HepG2 (cell line): ENCODE measurements around the gene SRBD1. TPM values are rescaled to one million over a fixed set of nuclear protein-coding genes. Genes with fewer than 3 reads are reported as not detected.
A peak's percentile ranks its signal among the peaks of the same experiment; 100 is the strongest.

Experiments used
- AGO1 ChIP-seq: fragments of 200-400 bp; formaldehyde crosslinking; IDR thresholded peaks from 2 replicates; pipeline ENCODE4 v1.6.1; 2017; ENCODE audit warnings: mild to moderate bottlenecking, low read depth, low read length, moderate library complexity; ENCODE audit not compliant: poor library complexity, severe bottlenecking
- HDAC1 ChIP-seq: sonication (generic); formaldehyde crosslinking; IDR thresholded peaks from 2 replicates; pipeline ENCODE4 v1.5.1; 2020; ENCODE audit warnings: mild to moderate bottlenecking, missing genetic modification reagents
- NPAS2 ChIP-seq: sonication (generic); formaldehyde crosslinking; IDR thresholded peaks from 2 replicates; pipeline ENCODE4 v1.8.0; 2022; ENCODE audit warnings: mild to moderate bottlenecking, missing genetic modification reagents, borderline replicate concordance
- PAX8 ChIP-seq: sonication (generic); formaldehyde crosslinking; IDR thresholded peaks from 2 replicates; pipeline ENCODE4 v1.8.0; 2022; ENCODE audit warnings: mild to moderate bottlenecking, missing genetic modification reagents, borderline replicate concordance
- SMARCC2 ChIP-seq: fragments of 450-650 bp; IDR thresholded peaks from 2 replicates; pipeline ENCODE4 v1.6.1; 2017; ENCODE audit warnings: antibody characterized with exemption, mild to moderate bottlenecking
- ZBTB21 ChIP-seq: sonication (generic); formaldehyde crosslinking; IDR thresholded peaks from 2 replicates; pipeline ENCODE4 v1.4.0; 2020; ENCODE audit warnings: missing genetic modification reagents
- ZKSCAN5 ChIP-seq: sonication (generic); formaldehyde crosslinking; IDR thresholded peaks from 2 replicates; pipeline ENCODE4 v1.5.1; 2020; ENCODE audit warnings: mild to moderate bottlenecking, missing genetic modification reagents
- ZMYM4 ChIP-seq: sonication (generic); formaldehyde crosslinking; IDR thresholded peaks from 2 replicates; pipeline ENCODE4 v1.8.1; 2023; ENCODE audit warnings: mild to moderate bottlenecking, missing genetic modification reagents
- ZNF431 ChIP-seq: sonication (generic); formaldehyde crosslinking; IDR thresholded peaks from 2 replicates; pipeline ENCODE4 v1.9.0; 2022; ENCODE audit warnings: missing genetic modification reagents, low read depth, mild to moderate bottlenecking, borderline replicate concordance
- ZNF432 ChIP-seq: sonication (generic); formaldehyde crosslinking; IDR thresholded peaks from 2 replicates; pipeline ENCODE4 v1.5.0; 2020; ENCODE audit warnings: missing genetic modification reagents, mild to moderate bottlenecking, borderline replicate concordance
- ZNF816 ChIP-seq: sonication (generic); formaldehyde crosslinking; IDR thresholded peaks from 2 replicates; pipeline ENCODE4 v1.8.0; 2022; ENCODE audit warnings: missing genetic modification reagents, mild to moderate bottlenecking, borderline replicate concordance
- polyA plus RNA-seq, 8 experiments: library from polyadenylated mRNA; depleted of rRNA in 3 of 8; stranded (reverse) in 7 of 8; unstranded in 1 of 8; fragments of >200 nt; fragmentation: Illumina TruSeq in 4 of 8; extraction: Trizol in 4 of 8; gene quantifications; 2 replicates each; pipeline versions ENCODE4 v1.2.1 to v1.2.3, GENCODE V29; 2011 to 2016; ENCODE audit warnings: low read depth in 4 of 8, missing spikeins in 1 of 8, mixed read lengths in 1 of 8; ENCODE audit not compliant: insufficient read depth in 1 of 8
- total RNA-seq, 5 experiments: library from RNA; depleted of rRNA; stranded (reverse); fragments of >200 nt; fragmentation: Illumina TruSeq; extraction: Trizol; gene quantifications; 2 replicates each; pipeline ENCODE4 v1.2.3, GENCODE V29; 2016; ENCODE audit warnings: low read depth in 1 of 5
- TF ChIP-seq, protein P1 (sequence below): IDR thresholded peaks from 2 replicates; pipeline ENCODE4 v1.6.1; 2016; ENCODE audit warnings: mild to moderate bottlenecking, missing biosample characterization, missing genetic modification reagents
- TF ChIP-seq, protein P2 (sequence below): IDR thresholded peaks from 2 replicates; pipeline ENCODE4 v1.6.1; 2016; ENCODE audit warnings: missing compliant biosample characterization, missing genetic modification reagents, borderline replicate concordance
- TF ChIP-seq, protein P3 (sequence below): sonication (generic); formaldehyde crosslinking; IDR thresholded peaks from 2 replicates; pipeline ENCODE4 v1.4.0; 2020; ENCODE audit warnings: missing genetic modification reagents
- TF ChIP-seq, protein P4 (sequence below): sonication (generic); formaldehyde crosslinking; IDR thresholded peaks from 2 replicates; pipeline ENCODE4 v1.4.0; 2020; ENCODE audit warnings: missing genetic modification reagents
- TF ChIP-seq, protein P5 (sequence below): sonication (generic); formaldehyde crosslinking; IDR thresholded peaks from 2 replicates; pipeline ENCODE4 v1.4.0; 2020; ENCODE audit warnings: missing genetic modification reagents
- TF ChIP-seq, protein P6 (sequence below): sonication (generic); formaldehyde crosslinking; IDR thresholded peaks from 2 replicates; pipeline ENCODE4 v1.5.1; 2020; ENCODE audit warnings: mild to moderate bottlenecking, missing genetic modification reagents, moderate library complexity

Gene SRBD1
- total and polyA plus RNA-seq, 2 of the 13 experiments (the other 11 are each of a cell fraction or from before 2014, with no cell fraction given), result 3.2 to 23.9 TPM

DNA sequence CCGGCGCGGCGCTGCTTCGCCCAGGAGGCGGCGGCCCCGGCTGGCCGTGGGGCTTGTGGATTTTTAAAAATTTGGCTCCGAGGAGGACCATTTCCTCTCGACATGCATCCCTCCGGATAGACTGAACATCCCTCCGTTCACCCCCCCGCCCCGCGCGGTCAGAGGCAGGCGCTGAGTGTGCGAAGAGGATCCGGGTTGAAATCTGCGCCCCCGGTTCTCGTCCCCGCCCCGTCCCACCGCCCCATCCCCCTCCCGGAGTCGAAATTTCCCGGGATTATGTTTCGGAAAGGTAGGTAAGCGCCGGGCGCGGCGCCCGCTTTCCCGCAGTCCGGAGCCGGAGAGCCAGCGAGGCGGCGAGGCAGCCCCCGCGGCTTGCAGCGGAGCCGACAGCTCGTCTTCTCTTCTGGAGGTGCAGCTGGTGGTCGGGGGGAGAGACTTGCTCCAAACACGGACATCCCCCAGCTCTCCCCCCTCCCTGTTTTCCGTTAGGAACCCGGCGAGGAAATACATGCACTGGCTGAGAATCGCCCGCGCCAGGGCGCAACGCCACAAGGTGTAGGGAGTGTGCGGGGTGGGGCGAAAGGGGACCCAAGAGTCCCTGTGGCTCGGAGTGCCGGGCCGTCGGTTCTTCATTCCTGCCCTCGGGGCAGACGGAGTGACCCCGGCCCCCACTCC, 40.5 kb upstream of the SRBD1 start, which contains the start of gene PRKCE (continued):
- TF ChIP-seq, protein P1, sequence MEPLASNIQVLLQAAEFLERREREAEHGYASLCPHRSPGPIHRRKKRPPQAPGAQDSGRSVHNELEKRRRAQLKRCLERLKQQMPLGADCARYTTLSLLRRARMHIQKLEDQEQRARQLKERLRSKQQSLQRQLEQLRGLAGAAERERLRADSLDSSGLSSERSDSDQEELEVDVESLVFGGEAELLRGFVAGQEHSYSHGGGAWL, result no peak
- TF ChIP-seq, protein P2, sequence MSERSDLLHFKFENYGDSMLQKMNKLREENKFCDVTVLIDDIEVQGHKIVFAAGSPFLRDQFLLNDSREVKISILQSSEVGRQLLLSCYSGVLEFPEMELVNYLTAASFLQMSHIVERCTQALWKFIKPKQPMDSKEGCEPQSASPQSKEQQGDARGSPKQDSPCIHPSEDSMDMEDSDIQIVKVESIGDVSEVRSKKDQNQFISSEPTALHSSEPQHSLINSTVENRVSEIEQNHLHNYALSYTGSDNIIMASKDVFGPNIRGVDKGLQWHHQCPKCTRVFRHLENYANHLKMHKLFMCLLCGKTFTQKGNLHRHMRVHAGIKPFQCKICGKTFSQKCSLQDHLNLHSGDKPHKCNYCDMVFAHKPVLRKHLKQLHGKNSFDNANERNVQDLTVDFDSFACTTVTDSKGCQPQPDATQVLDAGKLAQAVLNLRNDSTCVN (CRISPR knock-in tag), result no peak
- no peak for TF ChIP-seq ZKSCAN5 (CRISPR knock-in tag)
- TF ChIP-seq AGO1, result peak; percentile 23
- no peak for TF ChIP-seq NPAS2 (CRISPR knock-in tag)
- no peak for TF ChIP-seq ZNF431 (CRISPR knock-in tag)
- no peak for TF ChIP-seq PAX8 (CRISPR knock-in tag)
- no peak for TF ChIP-seq ZBTB21 (CRISPR knock-in tag)
- no peak for TF ChIP-seq SMARCC2
- no peak for TF ChIP-seq ZNF432
- no peak for TF ChIP-seq ZMYM4 (CRISPR knock-in tag)
- no peak for TF ChIP-seq ZNF816 (CRISPR knock-in tag)
- TF ChIP-seq, protein P3, sequence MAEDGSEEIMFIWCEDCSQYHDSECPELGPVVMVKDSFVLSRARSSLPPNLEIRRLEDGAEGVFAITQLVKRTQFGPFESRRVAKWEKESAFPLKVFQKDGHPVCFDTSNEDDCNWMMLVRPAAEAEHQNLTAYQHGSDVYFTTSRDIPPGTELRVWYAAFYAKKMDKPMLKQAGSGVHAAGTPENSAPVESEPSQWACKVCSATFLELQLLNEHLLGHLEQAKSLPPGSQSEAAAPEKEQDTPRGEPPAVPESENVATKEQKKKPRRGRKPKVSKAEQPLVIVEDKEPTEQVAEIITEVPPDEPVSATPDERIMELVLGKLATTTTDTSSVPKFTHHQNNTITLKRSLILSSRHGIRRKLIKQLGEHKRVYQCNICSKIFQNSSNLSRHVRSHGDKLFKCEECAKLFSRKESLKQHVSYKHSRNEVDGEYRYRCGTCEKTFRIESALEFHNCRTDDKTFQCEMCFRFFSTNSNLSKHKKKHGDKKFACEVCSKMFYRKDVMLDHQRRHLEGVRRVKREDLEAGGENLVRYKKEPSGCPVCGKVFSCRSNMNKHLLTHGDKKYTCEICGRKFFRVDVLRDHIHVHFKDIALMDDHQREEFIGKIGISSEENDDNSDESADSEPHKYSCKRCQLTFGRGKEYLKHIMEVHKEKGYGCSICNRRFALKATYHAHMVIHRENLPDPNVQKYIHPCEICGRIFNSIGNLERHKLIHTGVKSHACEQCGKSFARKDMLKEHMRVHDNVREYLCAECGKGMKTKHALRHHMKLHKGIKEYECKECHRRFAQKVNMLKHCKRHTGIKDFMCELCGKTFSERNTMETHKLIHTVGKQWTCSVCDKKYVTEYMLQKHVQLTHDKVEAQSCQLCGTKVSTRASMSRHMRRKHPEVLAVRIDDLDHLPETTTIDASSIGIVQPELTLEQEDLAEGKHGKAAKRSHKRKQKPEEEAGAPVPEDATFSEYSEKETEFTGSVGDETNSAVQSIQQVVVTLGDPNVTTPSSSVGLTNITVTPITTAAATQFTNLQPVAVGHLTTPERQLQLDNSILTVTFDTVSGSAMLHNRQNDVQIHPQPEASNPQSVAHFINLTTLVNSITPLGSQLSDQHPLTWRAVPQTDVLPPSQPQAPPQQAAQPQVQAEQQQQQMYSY, result no peak
- no peak for TF ChIP-seq HDAC1
- TF ChIP-seq, protein P4, sequence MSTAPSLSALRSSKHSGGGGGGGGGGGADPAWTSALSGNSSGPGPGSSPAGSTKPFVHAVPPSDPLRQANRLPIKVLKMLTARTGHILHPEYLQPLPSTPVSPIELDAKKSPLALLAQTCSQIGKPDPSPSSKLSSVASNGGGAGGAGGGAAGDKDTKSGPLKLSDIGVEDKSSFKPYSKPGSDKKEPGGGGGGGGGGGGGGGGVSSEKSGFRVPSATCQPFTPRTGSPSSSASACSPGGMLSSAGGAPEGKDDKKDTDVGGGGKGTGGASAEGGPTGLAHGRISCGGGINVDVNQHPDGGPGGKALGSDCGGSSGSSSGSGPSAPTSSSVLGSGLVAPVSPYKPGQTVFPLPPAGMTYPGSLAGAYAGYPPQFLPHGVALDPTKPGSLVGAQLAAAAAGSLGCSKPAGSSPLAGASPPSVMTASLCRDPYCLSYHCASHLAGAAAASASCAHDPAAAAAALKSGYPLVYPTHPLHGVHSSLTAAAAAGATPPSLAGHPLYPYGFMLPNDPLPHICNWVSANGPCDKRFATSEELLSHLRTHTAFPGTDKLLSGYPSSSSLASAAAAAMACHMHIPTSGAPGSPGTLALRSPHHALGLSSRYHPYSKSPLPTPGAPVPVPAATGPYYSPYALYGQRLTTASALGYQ (CRISPR knock-in tag), result no peak
- TF ChIP-seq, protein P5, sequence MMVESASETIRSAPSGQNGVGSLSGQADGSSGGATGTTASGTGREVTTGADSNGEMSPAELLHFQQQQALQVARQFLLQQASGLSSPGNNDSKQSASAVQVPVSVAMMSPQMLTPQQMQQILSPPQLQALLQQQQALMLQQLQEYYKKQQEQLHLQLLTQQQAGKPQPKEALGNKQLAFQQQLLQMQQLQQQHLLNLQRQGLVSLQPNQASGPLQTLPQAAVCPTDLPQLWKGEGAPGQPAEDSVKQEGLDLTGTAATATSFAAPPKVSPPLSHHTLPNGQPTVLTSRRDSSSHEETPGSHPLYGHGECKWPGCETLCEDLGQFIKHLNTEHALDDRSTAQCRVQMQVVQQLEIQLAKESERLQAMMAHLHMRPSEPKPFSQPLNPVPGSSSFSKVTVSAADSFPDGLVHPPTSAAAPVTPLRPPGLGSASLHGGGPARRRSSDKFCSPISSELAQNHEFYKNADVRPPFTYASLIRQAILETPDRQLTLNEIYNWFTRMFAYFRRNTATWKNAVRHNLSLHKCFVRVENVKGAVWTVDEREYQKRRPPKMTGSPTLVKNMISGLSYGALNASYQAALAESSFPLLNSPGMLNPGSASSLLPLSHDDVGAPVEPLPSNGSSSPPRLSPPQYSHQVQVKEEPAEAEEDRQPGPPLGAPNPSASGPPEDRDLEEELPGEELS (CRISPR knock-in tag), result no peak
- TF ChIP-seq, protein P6, sequence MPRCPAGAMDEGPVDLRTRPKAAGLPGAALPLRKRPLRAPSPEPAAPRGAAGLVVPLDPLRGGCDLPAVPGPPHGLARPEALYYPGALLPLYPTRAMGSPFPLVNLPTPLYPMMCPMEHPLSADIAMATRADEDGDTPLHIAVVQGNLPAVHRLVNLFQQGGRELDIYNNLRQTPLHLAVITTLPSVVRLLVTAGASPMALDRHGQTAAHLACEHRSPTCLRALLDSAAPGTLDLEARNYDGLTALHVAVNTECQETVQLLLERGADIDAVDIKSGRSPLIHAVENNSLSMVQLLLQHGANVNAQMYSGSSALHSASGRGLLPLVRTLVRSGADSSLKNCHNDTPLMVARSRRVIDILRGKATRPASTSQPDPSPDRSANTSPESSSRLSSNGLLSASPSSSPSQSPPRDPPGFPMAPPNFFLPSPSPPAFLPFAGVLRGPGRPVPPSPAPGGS (CRISPR knock-in tag), result 0 out of 2 replicates have a peak, but pooled peaks have one; percentile 21
